ENCODE data around the gene PCMTD2.

PCMTD2 gene

GRCh38 chr20:64212755-64213154, 42.8 kb upstream of the PCMTD2 start:
- Histone ChIP-seq H3K27ac (ENCODE audit: low read depth, low read length) (no peak overlapping the region), H3K27me3 (ENCODE audit: low read length) (no peaks in the 10 kb centered on the region), H3K4me2 (ENCODE audit: low read depth, low read length, poor library complexity, severe bottlenecking) (no peak overlapping the region), H3K36me3 (ENCODE audit: low read length) (no peaks in the 10 kb centered on the region), H3K79me2 (ENCODE audit: insufficient read depth, low read length) (no peaks in the 10 kb centered on the region), H3K9me2 (replicated peaks; ENCODE audit: insufficient read depth, low read length) (no peaks in the 10 kb centered on the region), H3F3A (ENCODE audit: insufficient read depth) (no peaks in the 10 kb centered on the region), H2AFZ (ENCODE audit: low read depth, low read length, severe bottlenecking) (no peak overlapping the region), H3K9me3 (ENCODE audit: insufficient read depth, low read length) (no peaks in the 10 kb centered on the region), H3K4me3 (ENCODE audit: insufficient read depth, low read length, poor library complexity, severe bottlenecking) (no peak overlapping the region), H3K9ac (ENCODE audit: low read length) (no peak overlapping the region), H4K20me1 (ENCODE audit: low read depth, low read length) (no peaks in the 10 kb centered on the region)
- TF ChIP-seq EZH2phosphoT487 (conservative IDR thresholded peaks at IDR 0.05; ENCODE audit: low read length): no peak
- TF ChIP-seq, protein P1, sequence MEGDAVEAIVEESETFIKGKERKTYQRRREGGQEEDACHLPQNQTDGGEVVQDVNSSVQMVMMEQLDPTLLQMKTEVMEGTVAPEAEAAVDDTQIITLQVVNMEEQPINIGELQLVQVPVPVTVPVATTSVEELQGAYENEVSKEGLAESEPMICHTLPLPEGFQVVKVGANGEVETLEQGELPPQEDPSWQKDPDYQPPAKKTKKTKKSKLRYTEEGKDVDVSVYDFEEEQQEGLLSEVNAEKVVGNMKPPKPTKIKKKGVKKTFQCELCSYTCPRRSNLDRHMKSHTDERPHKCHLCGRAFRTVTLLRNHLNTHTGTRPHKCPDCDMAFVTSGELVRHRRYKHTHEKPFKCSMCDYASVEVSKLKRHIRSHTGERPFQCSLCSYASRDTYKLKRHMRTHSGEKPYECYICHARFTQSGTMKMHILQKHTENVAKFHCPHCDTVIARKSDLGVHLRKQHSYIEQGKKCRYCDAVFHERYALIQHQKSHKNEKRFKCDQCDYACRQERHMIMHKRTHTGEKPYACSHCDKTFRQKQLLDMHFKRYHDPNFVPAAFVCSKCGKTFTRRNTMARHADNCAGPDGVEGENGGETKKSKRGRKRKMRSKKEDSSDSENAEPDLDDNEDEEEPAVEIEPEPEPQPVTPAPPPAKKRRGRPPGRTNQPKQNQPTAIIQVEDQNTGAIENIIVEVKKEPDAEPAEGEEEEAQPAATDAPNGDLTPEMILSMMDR (IDR thresholded peaks at IDR 0.05; ENCODE audit: insufficient read depth, low read length, poor library complexity, severe bottlenecking): no peak

GRCh38 chr20:64214113-64214512, 41.4 kb upstream of the PCMTD2 start:
- Histone ChIP-seq H3F3A (ENCODE audit: insufficient read depth) (no peaks in the 10 kb centered on the region), H2AFZ (ENCODE audit: low read depth, low read length, severe bottlenecking) (no peak overlapping the region), H3K9ac (ENCODE audit: low read length) (no peak overlapping the region), H3K9me3 (ENCODE audit: insufficient read depth, low read length) (no peaks in the 10 kb centered on the region), H3K79me2 (ENCODE audit: insufficient read depth, low read length) (no peaks in the 10 kb centered on the region), H3K27me3 (ENCODE audit: low read length) (no peaks in the 10 kb centered on the region), H3K27ac (ENCODE audit: low read depth, low read length) (no peak overlapping the region), H4K20me1 (ENCODE audit: low read depth, low read length) (no peaks in the 10 kb centered on the region), H3K4me3 (ENCODE audit: insufficient read depth, low read length, poor library complexity, severe bottlenecking) (no peak overlapping the region), H3K4me2 (ENCODE audit: low read depth, low read length, poor library complexity, severe bottlenecking) (no peak overlapping the region), H3K9me2 (replicated peaks; ENCODE audit: insufficient read depth, low read length) (no peaks in the 10 kb centered on the region), H3K36me3 (ENCODE audit: low read length) (no peaks in the 10 kb centered on the region)
- no peak for TF ChIP-seq EZH2phosphoT487 (conservative IDR thresholded peaks at IDR 0.05; ENCODE audit: low read length)
- TF ChIP-seq, protein P1 (IDR thresholded peaks at IDR 0.05; ENCODE audit: insufficient read depth, low read length, poor library complexity, severe bottlenecking): no peak

- H3K27ac ChIP-seq (ENCODE audit: low read depth, low read length): no peak overlapping the region
- no peaks in the 10 kb centered on the region for H3K79me2 ChIP-seq (ENCODE audit: insufficient read depth, low read length)
- no peak overlapping the region for H3K9ac ChIP-seq (ENCODE audit: low read length)
- no peaks in the 10 kb centered on the region for H4K20me1 ChIP-seq (ENCODE audit: low read depth, low read length)
- H3K4me2 ChIP-seq (ENCODE audit: low read depth, low read length, poor library complexity, severe bottlenecking): no peak overlapping the region
- H3K9me3 ChIP-seq (ENCODE audit: insufficient read depth, low read length): no peaks in the 10 kb centered on the region
- H3K9me2 ChIP-seq (replicated peaks; ENCODE audit: insufficient read depth, low read length): no peaks in the 10 kb centered on the region
- no peak for TF ChIP-seq EZH2phosphoT487 (conservative IDR thresholded peaks at IDR 0.05; ENCODE audit: low read length)
- TF ChIP-seq, protein P1 (IDR thresholded peaks at IDR 0.05; ENCODE audit: insufficient read depth, low read length, poor library complexity, severe bottlenecking): no peak
- H3K27me3 ChIP-seq (ENCODE audit: low read length): no peaks in the 10 kb centered on the region
- H2AFZ ChIP-seq (ENCODE audit: low read depth, low read length, severe bottlenecking): no peak overlapping the region
- H3K36me3 ChIP-seq (ENCODE audit: low read length): no peaks in the 10 kb centered on the region
- no peak overlapping the region for H3K4me3 ChIP-seq (ENCODE audit: insufficient read depth, low read length, poor library complexity, severe bottlenecking)
- no peaks in the 10 kb centered on the region for H3F3A ChIP-seq (ENCODE audit: insufficient read depth)
Measured at GRCh38 chr20:64214952-64215351, 40.6 kb upstream of the PCMTD2 start.
